ENCODE data around the gene HEY2. TPM values are rescaled to one million over a fixed set of nuclear protein-coding genes. Genes with fewer than 3 reads are reported as not detected.

Gene HEY2
- total and polyA plus RNA-seq, 8 donors, result 1.3 to 2.9 (median 1.9) TPM

- no peaks in the 10 kb centered on the region for H3K9me3 ChIP-seq
- no peak overlapping the region for H3K27ac ChIP-seq
- no peaks in the 10 kb centered on the region for H3K27me3 ChIP-seq
- H3K4me3 ChIP-seq, result no peak overlapping the region
- ATAC-seq, result no peak
- H3K36me3 ChIP-seq, result no peaks in the 10 kb centered on the region
- H3K4me1 ChIP-seq, result peaks cover 5 to 20% (median 15%) of the 10 kb centered on the region in 3 donors
- WGBS, 2 donors, result 14 to 17% methylated on average over 2 of the region's 2 CpGs
- intact Hi-C loops (cut with DNase I), result loop anchor here in 1 of 3 donors (10.0 kb wide), 1 partner anchor 167 kb away; the partner anchor contains the start of gene HINT3
- no peak for DNase-seq
- no peak for TF ChIP-seq CTCF (IDR thresholded peaks at IDR 0.05)
- no peak for FAIRE-seq
Observed at GRCh38 chr6:125787791-125788190, 38.4 kb downstream of the HEY2 start.

GRCh38 chr6:125789167-125789566 is 39.7 kb downstream of the HEY2 start:
- ATAC-seq (no peak), DNase-seq (no peak), FAIRE-seq (no peak)
- Histone ChIP-seq H3K27me3 (no peaks in the 10 kb centered on the region), H3K4me1 (peaks cover 5 to 27% (median 16%) of the 10 kb centered on the region in 3 donors), H3K27ac (peak overlapping the region in 3 of 4 donors; percentile 82 to 95 (median 93)), H3K36me3 (no peaks in the 10 kb centered on the region), H3K4me3 (no peak overlapping the region), H3K9me3 (no peaks in the 10 kb centered on the region)
- no peak for TF ChIP-seq CTCF (IDR thresholded peaks at IDR 0.05)
- WGBS, 2 donors, result 81 to 88% methylated on average over 1 of the region's 1 CpG
- intact Hi-C loops (cut with DNase I), result loop anchor here in 1 of 3 donors (10.0 kb wide), 1 partner anchor 166 kb away; the partner anchor contains the start of gene HINT3

- ATAC-seq (peak; percentile 10 to 25 (median 16)), FAIRE-seq (no peak), DNase-seq (peak in 5 of 6 donors; percentile 19 to 66 (median 57))
- 15 to 18% methylated on average over 19 of the region's 19 CpGs for WGBS, 2 donors
- H3K4me1 ChIP-seq, result peaks cover 5 to 27% (median 19%) of the 10 kb centered on the region in 3 donors
- H3K36me3 ChIP-seq, result no peaks in the 10 kb centered on the region
- no peaks in the 10 kb centered on the region for H3K27me3 ChIP-seq
- intact Hi-C loops (cut with DNase I), result loop anchor here in 1 of 3 donors (10.0 kb wide), 1 partner anchor 165 kb away; the partner anchor contains the start of gene HINT3
- H3K4me3 ChIP-seq, result peak overlapping the region; percentile 79 to 95 (median 88)
- TF ChIP-seq CTCF (IDR thresholded peaks at IDR 0.05), result no peak
- no peaks in the 10 kb centered on the region for H3K9me3 ChIP-seq
- peak overlapping the region; percentile 82 to 95 (median 90) for H3K27ac ChIP-seq
Observed at GRCh38 chr6:125789576-125790357, 40.3 kb downstream of the HEY2 start.

DNA sequence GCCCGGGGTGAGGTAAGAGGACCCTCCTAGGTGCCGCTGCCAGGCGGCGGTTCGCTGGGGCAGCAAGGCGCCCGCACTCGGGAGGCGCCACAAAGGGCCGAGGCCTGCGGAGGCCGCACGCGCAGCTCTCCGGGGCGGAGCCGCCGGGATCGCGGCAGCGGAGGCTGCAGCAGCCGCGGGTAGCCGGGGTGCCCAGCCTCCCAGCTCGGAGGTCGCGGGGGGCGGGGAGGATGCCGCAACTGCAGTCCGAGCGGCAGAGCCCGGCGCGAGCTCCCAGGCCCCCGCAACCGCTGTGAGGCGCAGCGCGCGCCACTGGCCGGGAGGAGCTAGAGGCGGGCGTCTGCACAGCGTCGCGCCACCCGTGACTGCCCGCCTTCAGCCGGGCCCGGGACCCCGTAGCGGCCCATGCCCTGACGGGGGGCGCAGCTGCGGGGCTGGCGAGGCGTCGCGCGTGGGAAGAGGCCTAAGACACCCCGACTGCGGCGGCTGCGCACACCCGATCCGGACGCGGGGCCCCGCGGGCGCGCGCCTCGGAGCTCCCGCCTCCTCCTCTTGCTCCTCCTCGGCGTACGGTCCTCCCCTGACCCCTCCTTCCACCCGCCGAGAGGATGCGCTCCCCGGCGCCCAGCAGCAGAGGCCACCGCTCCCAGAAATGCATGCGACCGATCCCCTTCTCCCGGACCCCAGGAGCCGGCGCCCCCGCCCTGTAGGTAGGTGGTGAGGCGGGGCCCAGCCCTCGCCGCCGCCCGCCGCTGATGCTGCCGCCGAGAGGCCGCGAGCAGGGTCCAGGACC is 41.1 kb downstream of the HEY2 start, which contains the start of gene NCOA7:
NCOA7 (plus strand) TSS at position 603 of the 793 bp plus-strand sequence. CDS start 24,395 bp downstream, outside the sequence.
- no peak for FAIRE-seq

More for the DNA sequence above, 41.1 kb downstream of the HEY2 start, which contains the start of gene NCOA7:
- Histone ChIP-seq H3K27me3 (no peaks in the 10 kb centered on the region), H3K27ac (peak within 1 kb of the TSS; percentile 82 to 95 (median 90)), H3K4me1 (peaks cover 5 to 27% (median 19%) of the 10 kb centered on the region in 3 donors), H3K4me3 (peak within 1 kb of the TSS; percentile 79 to 95 (median 88)), H3K9me3 (no peaks in the 10 kb centered on the region), H3K36me3 (no peaks in the 10 kb centered on the region)
- DNase-seq, result peak; percentile 69 to 91 (median 80)
- no peak for TF ChIP-seq CTCF (IDR thresholded peaks at IDR 0.05)
- WGBS, 2 donors, result 0% methylated on average over 65 to 100 of the region's 100 CpGs
- ATAC-seq, result peak; percentile 85 to 92 (median 91)
- intact Hi-C loops (cut with DNase I), result no loop called here

Data from pancreas (tissue), 10 donors.